ENCODE measurements around the gene KIF9.
"Not testable (repeated sequence)": the region's sequence is repeated elsewhere in the genome, so short reads cannot be mapped to it uniquely, and the experiment has no call there.

Gene KIF9

DNA sequence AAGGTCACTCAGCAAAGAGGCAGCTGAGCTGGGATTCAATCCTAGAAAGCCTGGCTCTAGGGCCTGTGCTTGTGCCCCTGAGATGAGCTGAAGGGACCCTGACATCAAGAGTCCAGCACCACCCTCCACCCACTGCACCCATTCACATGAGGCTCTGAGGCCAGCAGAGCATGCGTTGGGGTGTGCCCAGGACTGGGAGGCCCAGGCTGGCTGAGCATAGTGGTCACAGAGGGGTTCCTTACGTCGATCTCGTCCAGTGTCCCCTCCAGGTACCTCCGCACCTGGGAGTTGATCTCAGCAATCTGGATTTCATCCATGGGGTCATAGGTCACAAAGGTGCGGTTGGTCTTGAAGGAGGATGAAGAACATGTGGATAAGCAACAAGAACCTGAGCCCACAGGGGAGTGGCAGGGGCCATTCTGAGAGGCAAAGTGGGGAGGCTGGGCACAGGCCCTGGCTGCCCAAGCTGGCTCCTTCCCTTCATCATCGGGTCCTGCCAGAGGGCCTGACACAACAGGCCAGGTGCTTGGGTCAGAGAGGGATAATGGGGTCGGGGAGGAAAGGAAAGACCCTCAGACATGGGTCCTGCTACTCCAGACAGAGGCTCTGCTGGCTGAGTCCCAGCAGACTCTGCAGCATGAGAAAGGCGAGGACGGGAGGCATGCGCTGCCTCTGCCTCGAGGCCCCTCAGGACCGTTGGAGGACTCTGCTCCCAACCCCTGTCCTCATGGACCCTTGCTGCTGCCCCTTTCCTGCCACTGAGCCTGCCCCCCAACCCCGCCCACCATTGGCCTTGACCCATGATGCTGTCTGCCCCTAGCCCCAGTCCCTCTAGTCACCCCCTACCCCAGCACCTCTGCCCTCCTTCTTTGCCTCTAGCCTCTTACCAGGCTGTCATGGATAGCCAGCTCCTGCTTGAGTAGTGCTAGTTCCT lies 35.2 kb downstream of the KIF9 start:
- DNase-seq = no peak

DNA sequence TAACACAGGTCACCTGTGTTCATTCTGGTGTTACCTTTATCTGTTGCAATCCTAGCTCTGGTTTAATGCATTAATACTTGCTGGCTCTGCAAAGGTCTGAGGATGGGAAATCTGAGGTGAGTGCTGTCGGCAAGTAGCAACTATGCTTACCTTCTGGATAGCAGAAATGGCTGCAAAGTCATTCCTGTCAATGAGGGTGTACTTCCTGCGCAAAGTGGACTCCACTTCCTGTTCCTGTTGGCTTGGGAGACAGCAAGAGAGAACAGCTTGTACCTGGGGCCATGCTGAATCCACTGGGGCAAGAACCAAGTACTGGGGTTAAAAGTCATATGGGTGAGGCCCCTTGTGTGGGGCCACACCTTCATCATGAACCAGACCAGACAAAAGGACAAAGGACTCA lies 37.3 kb downstream of the KIF9 start:
- no peak for DNase-seq

DNA sequence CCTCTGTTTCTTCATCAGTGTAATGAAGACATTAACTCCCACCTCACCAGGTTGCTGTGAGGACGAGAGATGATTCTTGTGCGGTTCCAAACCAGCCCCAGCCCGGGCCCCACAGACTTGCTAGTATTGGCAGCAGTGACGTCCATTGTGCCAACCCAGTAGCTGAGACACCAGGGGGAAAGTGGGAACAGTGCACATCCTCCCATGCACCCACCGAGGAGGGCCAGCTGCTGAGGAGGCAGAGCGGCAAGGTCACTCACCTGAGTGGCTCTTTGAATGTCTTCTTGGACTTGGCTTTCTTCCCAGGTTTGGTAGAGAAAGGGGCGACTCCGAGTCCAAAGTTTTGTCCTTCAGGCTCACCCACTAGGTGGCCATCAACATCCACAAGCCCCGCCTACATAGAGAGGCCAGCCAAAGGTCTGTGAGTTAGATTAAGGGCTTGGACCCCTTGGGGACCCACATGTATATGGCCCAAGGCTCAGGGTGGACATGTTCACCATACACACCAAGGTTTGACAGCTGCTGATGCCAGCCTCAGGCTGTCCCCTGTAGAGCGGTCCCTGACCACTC lies 38.0 kb downstream of the KIF9 start:
- DNase-seq = no peak

DNA sequence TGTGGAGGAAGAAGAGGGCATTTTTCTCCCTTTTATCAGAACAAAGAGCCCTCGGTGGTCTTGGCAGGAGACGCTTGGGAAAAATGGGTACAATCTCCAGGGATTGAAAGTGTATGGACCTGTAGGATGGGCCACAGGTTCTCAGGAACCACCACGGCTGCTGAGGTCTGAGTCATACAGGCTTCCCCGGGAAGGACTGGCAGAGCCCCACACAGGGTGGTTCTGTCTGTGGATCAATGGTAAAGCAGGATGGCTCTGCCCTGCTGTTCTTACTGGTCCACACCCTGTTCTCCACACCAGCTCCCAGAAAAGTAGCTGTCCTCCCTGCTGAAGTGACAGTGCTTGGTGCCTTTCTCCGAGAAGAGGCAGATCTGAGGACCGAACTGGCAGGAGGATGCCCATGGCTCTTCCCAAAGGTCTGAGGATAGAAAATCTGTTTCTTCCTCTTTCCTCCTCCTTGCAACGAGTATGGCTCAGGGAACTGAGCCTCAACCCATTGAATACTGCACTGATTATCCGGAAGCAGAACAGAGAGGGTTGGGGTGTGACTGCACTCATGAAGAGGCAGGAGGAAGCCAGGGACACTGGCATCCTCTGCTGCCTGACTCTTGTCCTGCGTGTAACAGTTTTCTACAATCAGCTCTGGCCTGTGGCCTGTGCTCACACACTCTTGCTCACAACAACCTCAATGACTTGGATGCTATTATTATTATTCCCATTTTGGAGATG lies 39.0 kb downstream of the KIF9 start:
- no peak for DNase-seq

DNA sequence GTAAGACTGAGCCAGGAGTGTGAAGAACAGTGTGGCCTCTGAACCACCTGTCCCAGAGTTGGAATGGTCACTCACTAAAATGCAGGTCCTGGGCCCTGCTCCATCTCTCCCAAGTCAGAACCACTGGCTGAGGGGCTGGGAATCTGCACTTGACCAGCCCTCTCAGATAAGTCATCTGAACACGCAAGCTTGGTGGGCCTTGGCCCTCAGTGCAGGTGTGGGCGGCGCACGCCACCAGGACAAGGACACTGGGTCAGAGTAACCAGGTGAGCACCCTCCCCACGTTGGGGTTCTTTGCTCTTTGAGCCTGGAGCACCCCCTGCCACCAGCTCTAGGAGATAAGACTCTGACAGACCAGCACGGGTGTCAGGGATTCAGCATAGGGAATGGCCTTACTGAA lies 42.7 kb downstream of the KIF9 start:
- no peak for DNase-seq

DNA sequence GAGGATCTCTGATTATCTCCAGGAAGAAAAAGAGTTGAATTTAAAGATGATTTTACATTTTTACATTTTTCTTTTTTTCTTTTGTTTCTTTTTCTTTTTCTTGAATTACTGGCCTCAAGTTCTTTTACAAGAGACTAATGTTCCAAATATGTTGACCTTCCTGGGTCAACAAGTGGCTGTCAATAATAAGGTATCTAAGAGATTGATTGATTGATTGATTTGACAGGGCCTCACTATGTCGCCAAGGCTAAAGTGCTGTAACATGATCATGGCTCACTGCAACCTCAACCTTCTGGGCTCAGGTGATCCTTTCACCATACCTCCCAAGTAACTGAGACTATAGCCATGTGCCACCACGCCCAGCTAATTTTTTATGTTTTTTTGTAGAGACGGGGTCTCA lies 44.6 kb downstream of the KIF9 start:
- DNase-seq = no peak

DNA sequence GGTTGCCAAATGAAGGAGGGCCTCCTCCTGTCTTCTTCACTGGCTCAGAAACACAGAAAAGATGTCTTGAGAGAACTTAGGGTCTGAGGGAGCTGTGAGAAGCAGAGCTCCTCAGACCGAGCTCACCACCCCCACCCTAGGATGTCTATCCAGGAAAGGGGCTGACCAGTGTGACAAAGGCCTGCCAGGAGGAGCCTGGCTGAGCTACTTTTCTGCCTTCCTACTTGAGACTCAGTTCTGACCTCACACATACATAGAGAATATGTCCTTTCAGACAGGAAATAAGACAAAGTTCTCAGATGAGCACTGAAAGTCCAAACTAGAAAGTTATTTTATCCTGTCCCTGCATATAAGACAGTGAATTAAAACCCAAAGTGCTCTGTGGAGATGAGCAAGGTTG lies 54.5 kb downstream of the KIF9 start:
- DNase-seq = no peak

DNA sequence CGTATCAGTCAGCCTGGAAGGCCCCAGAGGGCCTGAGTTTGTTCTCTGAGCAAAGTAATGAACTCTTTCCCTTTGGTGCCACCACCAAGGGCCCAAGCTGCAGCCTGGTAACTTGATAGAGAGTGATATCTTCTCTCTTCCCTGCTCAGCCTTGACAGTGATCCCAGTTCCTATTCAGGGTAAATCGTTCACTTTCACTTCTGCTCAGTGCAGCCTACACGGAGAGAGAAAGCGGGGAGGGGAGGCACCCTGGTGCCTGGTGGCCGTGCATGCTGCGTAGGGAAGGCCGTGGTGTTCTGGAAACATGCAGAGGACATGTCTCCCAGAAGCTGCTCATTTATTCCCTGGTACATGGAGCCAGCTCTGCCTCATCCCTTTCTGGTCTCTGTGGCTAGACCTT lies 54.9 kb downstream of the KIF9 start:
- DNase-seq = no peak

DNA sequence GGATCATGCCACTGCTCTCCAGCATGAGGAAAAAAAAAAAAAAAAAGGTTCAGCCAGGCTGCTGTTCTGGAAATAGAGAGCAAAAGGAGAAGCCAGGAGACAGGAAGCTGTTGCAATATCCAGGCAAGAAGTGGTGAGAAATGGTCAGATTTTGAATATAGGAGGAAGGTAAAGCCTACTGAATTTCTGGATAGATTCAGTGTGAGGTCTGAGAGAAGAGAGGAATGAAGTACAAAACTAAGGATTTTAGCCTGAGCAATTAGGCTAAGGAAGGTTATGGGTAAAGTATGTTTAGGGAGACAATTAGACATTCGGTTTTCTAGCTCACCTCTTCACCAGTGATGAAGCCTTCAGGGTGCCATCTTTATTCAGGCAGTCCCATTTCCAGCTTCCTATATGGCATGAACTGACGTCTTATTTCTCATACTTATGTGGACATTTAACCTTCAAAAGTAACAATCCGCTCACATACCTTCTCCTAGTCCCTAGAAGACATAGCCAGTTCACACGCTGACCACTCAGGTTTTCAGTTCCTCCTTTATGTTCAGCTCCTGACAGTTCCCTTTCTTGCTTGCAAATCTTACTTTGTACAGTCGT lies 57.2 kb downstream of the KIF9 start:
- DNase-seq = no peak

DNA sequence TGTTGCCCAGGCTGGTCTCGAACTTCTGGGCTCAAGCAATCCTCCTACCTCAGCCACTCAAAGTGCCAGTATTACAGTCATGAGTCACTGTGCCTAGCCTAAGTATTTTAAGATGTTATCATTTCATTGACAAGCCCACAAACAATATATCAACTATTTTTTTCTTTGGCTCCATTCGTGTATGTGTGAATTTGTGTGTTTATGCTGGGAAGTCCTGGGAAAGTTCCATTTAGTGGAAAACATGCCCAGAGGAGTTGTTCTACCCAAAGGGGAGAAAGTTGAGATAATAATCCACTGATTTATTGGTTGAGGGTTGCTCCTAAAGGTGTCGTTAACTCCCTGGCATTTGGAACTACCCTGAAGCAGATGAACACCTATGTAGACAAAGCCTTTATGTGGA lies 58.8 kb downstream of the KIF9 start:
- no peak for DNase-seq

DNA sequence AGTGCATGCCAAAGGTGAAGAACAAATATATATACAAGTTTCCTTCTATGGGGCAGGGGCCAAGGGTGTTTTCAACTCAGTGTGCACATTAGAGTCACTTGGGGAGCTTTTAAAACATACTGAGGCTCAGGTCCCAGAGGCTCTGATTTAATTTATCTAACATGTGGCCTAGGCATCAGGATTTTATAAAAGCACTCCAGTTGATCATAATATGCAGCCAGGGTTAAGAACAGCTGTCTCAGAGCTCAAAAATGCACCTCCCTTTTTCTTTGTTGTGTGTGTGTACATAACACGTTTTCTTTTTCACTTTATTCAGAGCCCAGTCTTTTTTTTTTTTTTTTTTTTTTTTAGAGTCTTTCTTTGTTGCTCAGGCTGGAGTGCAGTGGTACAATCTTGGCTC lies 60.8 kb downstream of the KIF9 start:
- DNase-seq = no peak

DNA sequence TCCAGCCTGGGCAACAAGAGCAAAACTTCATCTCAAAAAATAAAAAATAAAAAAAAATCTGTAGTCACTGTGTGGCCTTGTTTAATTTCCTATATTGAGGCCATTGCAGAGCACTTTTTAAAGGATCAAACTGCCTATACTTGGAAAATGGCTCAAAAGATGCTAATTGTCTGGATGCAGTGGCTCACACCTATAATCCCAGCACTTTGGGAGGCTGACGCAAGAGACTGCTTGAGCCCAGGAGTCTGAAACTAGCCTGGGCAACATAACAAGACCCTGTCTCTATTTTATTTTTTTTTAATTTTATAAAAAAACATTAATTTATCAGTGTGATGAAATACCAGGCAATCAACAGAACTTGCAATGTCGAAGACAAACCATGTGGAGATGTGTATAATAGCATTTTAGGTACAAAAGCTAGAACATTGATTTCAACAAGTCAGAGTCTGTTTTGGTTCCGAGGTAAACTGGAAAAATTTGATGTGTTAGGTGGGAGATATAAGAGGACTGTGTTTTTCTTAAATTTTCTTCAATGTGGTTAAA lies 71.7 kb downstream of the KIF9 start:
- no peak for DNase-seq

DNA sequence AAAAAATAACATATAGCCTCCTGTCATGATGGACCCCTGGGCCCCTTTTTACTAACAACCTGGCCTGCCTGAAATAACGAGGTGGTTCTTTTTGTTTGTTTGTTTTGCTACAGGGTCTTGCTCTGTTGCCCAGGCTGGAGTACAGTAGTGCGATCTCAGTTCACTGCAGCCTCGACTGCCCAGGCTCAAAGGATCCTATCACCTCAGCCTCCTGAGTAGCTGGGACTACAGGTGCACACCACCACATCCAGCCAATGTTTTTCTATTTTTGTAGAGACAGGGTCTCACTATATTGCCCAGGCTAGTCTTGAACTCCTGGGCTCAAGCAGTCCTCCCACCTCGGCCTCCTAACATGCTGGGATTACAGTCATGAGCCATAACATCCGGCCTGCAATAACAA lies 76.6 kb downstream of the KIF9 start:
- not testable (repeated sequence) for DNase-seq

DNA sequence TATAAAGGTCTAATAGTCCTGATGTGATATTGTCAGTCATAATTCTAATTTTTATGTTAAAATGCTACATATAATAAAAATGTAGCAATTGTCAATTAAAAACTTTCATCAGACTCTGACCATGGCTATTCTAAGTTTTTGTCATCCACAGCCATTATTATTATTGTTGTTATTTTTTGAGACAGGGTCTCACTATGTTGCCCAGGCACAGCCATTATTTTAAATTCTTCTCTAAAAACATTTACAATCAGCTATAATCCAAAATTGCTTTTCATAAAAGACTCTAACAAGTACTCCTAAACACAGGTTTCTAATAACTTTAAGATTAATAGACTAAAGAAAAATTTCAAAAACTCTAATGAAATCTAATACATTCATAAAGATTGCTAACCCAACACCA lies 77.7 kb downstream of the KIF9 start:
- no peak for DNase-seq

DNA sequence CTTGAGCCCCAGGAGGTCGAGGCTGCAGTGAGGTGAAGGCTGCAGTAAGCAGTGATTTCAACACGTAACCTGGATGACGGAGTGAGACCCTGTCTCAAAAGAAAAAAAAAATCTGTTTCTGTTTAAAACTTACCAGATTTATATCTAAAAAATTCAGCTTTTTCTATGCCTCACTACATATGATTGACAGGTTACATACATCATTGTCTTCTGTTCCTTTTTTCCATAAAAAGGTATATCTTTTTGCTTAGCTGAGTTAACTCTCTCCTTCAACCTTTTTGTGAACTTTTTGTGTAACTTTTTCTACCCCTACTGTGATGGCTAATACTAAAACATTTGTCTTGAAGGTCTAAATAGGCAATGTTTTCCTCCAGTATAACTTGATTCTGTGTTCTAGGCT lies 80.1 kb downstream of the KIF9 start:
- DNase-seq = no peak

DNA sequence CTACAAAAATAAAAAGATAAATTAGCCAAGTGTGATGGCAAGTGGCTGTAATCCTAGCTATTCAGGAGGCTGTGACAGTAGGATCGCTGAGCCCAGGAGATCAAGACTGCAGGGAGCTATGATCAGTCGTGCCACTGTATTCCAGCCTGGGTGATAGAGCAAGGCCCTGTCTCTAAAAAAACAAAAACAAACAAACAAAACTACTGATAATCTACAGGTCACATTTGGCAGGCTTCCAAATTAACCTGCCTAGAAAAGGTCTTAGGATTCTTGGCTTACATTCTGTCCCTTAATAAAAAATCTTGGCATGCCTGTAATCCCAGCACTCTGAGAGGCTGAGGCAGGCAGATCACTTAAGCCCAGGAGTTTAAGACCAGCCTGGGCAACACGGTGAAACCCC lies 85.3 kb downstream of the KIF9 start:
- no peak for DNase-seq

DNA sequence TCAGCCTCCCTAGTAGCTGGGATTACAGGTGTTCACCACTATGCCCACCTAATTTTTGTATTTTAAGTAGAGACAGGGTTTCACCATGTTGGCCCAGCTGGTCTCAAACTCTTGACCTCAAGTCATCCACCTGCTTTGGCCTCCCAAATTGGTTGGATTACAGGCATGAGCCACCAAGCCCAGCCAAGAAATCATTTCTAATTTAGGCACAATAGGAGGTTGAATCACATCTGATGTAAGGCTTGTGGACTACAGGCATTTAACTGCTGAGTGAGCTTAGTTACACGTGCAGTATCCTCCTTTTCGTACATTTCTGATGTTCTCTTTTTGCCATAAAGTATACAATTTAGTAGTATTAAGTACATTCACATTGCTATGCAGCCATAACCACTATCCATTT lies 87.6 kb downstream of the KIF9 start:
- no peak for DNase-seq

DNA sequence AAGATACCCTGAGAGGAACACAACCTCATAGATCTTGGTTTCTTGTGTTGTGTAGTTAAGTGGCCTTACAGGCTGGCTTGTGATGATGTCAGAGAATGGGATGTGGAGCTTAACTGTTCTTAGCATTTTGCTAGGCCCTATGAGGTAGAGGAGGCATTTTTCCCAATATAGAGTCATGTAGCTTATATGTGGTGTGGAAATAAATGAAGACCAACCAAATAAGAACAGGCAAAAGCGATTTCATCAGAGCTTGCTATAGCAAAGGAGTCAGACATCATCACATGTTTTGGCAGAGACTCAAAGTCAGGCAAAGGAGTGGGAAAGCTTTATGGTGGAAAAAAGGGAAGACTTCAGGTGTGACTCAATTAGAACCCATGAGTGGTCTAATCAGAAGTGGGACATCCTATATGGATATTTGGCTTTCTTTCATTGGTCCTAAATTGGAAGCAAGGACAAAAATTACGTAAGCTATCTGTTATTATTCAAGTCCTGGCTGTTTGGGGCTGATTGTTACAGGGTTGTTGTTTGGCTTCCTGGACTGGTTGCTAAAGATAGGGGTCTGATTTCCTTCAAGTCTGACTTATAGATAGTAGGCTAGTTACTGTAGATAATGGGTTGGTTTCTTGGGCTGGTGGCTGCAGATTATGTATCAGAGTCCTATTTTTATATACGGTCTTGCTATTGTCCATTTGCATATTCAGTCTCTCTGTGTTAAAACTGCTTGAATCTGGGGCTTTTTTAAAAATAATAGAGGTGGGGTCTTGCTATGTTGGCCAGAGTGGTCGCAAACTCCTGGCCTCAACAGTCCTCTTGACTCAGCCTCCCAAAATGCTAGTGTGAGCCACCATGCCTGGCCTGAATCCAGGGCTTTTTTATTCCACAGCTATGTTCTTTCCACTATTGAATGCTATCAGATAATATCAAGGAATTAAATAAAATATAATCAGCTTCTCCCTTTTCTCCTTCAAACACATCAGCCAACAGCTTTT lies 88.4 kb downstream of the KIF9 start:
- DNase-seq = no peak

DNA sequence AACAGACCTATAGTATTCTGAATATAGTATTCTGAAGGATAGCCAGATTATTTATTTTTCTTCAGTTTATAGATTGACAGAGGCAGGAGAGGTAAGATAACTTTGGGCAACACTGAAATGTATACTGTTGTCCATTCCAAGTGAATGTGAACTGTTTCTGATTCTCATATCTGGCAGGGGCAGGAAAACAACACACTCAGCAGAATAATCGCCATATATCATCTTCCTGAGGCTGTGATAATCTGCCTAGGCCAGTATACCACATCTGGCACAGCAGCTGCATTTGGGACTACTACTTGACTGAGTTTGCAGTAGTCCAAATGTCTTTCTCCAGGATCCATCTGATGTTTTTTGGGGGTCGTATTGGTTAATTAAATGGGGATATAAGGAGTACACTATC lies 96.3 kb downstream of the KIF9 start:
- no peak for DNase-seq

DNA sequence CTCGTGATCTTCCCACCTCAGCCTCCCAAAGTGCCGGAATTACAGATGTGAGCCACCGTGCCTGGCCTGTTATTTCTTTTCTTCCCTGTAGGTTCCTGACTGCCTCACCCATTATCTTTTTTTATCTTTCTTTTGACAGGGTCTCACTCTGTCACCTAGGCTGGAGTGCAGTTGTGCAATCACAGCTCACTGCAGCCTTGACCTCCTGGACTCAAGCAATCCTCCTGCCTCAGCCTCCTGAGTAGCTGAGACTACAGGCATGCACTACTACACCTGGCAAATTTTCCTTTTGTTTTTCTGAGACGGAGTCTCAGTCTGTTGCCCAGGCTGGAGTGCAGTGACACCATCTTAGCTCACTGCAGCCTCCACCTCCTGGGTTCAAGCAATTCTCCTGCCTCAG lies 100.9 kb downstream of the KIF9 start:
- not testable (repeated sequence) for DNase-seq

DNA sequence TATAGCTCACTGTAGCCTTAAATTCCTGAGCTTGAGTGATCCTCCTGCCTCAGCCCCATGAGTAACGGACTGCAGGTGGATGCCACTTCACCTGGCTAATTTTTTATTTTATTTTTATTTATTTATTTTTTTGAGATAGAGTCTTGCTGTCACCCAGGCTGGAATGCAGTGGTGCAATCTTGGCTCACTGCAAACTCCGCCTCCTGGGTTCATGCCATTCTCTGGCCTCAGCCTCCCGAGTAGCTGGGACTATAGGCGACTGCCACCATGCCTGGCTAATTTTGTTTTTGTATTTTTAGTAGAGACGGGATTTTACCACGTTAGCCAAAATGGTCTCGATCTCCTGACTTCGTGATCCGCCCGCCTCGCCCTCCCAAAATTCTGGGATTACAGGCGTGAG lies 102.6 kb downstream of the KIF9 start:
- not testable (repeated sequence) for DNase-seq

Measured in NCI-H1092 (cell line).